ENCODE data around the gene UGT1A8.

UGT1A8 gene

DNA sequence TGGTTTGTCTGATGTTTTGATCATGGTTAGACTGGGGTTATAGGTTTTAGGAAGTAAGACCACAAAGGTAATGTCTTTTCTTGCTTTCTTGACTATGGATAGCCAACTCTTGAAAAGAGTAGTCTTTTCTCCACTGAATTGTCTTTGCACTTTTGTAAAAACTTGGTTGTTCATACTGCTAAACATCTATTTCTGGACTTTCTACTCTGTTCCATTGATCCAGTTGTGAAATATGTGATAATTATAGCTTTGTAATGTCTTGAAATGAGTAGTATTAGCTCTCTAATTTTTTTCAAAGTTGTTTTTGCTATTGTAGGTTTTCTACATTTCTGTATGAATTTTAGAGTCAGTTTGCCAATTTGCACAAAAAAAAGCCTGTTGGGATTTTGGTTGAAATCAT, 41.2 kb downstream of the UGT1A8 start:
- H3K27me3 Mint-ChIP-seq = peaks cover 40% of the 10 kb centered on the region
- no peaks in the 10 kb centered on the region for H3K9me3 Mint-ChIP-seq
- no peak overlapping the region for H3K4me3 Mint-ChIP-seq
- H3K27ac Mint-ChIP-seq = no peak overlapping the region
- H3K36me3 Mint-ChIP-seq (ENCODE audit: low read depth) = no peaks in the 10 kb centered on the region
- H3K4me1 Mint-ChIP-seq (ENCODE audit: low read depth) = no peaks in the 10 kb centered on the region

GRCh38 chr2:233663911-233664310, 46.5 kb downstream of the UGT1A8 start:
- no peaks in the 10 kb centered on the region for H3K4me1 Mint-ChIP-seq (ENCODE audit: low read depth)
- no peaks in the 10 kb centered on the region for H3K36me3 Mint-ChIP-seq (ENCODE audit: low read depth)
- peaks cover 4% of the 10 kb centered on the region for H3K9me3 Mint-ChIP-seq
- no peak overlapping the region for H3K4me3 Mint-ChIP-seq
- H3K27me3 Mint-ChIP-seq = peaks cover 53% of the 10 kb centered on the region
- no peak overlapping the region for H3K27ac Mint-ChIP-seq

DNA sequence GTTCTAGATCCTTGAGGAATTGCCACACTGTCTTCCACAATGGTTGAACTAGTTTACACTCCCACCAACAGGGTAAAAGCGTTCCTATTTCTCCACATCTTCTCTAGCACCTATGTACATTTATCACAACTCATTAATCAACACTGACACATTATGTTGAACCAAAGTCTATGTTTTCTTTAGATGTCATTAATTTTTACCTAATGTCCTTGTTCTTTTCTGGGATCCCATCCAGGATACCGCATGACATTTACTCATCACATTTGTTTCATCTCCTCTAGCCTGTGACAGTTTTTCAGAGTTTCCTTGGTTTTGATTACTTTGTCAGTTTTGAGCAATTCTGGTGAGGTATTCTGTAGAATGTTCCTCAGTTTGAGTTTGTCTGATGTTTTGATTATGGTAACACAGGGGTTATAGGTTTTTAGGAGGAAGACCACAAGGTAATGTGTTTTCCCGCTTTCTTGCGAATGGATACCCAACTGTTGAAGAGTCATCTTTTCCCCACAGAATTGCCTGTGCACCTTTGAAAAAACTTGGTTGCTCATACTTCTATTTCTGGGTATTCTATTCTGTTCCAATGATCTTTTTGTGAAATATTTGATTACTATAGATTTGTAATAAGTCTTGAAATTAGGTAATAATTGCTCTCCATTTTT, 51.3 kb downstream of the UGT1A8 start:
- Mint-ChIP-seq H3K9me3 (peaks cover 4% of the 10 kb centered on the region), H3K36me3 (ENCODE audit: low read depth) (no peaks in the 10 kb centered on the region), H3K27me3 (peaks cover 46% of the 10 kb centered on the region), H3K4me3 (no peak overlapping the region), H3K4me1 (ENCODE audit: low read depth) (no peaks in the 10 kb centered on the region), H3K27ac (no peak overlapping the region)

- H3K9me3 Mint-ChIP-seq = no peaks in the 10 kb centered on the region
- H3K36me3 Mint-ChIP-seq (ENCODE audit: low read depth) = no peaks in the 10 kb centered on the region
- H3K27me3 Mint-ChIP-seq = peaks cover 33% of the 10 kb centered on the region
- H3K4me1 Mint-ChIP-seq (ENCODE audit: low read depth) = no peaks in the 10 kb centered on the region
- no peak within 1 kb of the TSS for H3K4me3 Mint-ChIP-seq
- no peak within 1 kb of the TSS for H3K27ac Mint-ChIP-seq
These were observed 54.1 kb downstream of the UGT1A8 start, which contains the start of gene UGT1A9 for GRCh38 chr2:233671290-233672161. TSS of gene UGT1A9 (plus strand) at chr2:233671898. CDS start at chr2:233671935, 37 bp downstream.

- H3K4me1 Mint-ChIP-seq (ENCODE audit: low read depth) = no peaks in the 10 kb centered on the region
- peaks cover 42% of the 10 kb centered on the region for H3K27me3 Mint-ChIP-seq
- H3K4me3 Mint-ChIP-seq = no peak overlapping the region
- no peak overlapping the region for H3K27ac Mint-ChIP-seq
- H3K9me3 Mint-ChIP-seq = no peaks in the 10 kb centered on the region
- no peaks in the 10 kb centered on the region for H3K36me3 Mint-ChIP-seq (ENCODE audit: low read depth)
These were observed 55.5 kb downstream of the UGT1A8 start for GRCh38 chr2:233672886-233673285.

- H3K4me3 Mint-ChIP-seq = no peak overlapping the region
- no peaks in the 10 kb centered on the region for H3K4me1 Mint-ChIP-seq (ENCODE audit: low read depth)
- H3K36me3 Mint-ChIP-seq (ENCODE audit: low read depth) = no peaks in the 10 kb centered on the region
- no peaks in the 10 kb centered on the region for H3K9me3 Mint-ChIP-seq
- no peak overlapping the region for H3K27ac Mint-ChIP-seq
- H3K27me3 Mint-ChIP-seq = peaks cover 40% of the 10 kb centered on the region
These were observed 56.5 kb downstream of the UGT1A8 start for GRCh38 chr2:233673896-233674295.

DNA sequence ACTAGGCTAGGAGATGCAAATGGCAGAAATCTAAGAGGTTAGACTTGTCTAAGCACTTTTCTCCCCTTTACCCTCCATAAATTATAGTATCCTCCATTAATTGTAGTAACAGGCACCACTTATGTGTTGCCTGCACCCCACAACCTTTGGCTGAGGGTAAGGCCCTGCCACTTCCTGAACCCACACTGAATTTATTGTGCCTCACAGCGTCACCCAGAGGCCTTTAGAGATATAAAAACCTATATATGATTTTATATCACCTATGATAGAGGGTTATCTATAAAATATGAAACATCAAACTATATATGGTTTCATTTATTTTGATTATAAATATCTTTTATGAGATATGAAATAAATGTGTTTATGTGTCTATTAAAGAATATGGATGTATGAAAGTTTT, 56.9 kb downstream of the UGT1A8 start:
- no peak overlapping the region for H3K4me3 Mint-ChIP-seq
- no peaks in the 10 kb centered on the region for H3K36me3 Mint-ChIP-seq (ENCODE audit: low read depth)
- no peaks in the 10 kb centered on the region for H3K4me1 Mint-ChIP-seq (ENCODE audit: low read depth)
- H3K27me3 Mint-ChIP-seq = peaks cover 41% of the 10 kb centered on the region
- H3K27ac Mint-ChIP-seq = no peak overlapping the region
- H3K9me3 Mint-ChIP-seq = no peaks in the 10 kb centered on the region

DNA sequence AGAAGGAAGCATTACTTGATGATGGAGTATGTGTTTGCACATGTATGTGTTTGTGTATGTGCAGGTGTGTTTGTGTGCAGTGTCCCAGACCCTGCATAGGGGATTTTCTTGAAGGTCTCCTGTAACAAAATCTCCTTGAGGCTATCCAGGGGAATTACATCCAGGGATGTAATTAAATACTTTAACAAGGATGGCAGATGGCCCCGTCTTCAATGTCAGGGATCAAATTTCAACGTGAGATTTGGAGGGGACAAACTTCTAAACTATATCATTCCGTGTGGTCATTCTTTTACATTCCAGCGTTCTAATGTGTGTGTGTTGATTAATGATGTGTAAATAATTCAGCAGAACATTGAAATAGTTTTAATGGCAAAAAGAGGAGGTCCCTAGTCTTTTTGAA, 57.6 kb downstream of the UGT1A8 start:
- H3K4me3 Mint-ChIP-seq = no peak overlapping the region
- no peaks in the 10 kb centered on the region for H3K36me3 Mint-ChIP-seq (ENCODE audit: low read depth)
- no peaks in the 10 kb centered on the region for H3K9me3 Mint-ChIP-seq
- H3K27me3 Mint-ChIP-seq = peaks cover 44% of the 10 kb centered on the region
- H3K27ac Mint-ChIP-seq = no peak overlapping the region
- no peaks in the 10 kb centered on the region for H3K4me1 Mint-ChIP-seq (ENCODE audit: low read depth)

- H3K9me3 Mint-ChIP-seq = no peaks in the 10 kb centered on the region
- peaks cover 40% of the 10 kb centered on the region for H3K27me3 Mint-ChIP-seq
- no peak overlapping the region for H3K27ac Mint-ChIP-seq
- no peaks in the 10 kb centered on the region for H3K4me1 Mint-ChIP-seq (ENCODE audit: low read depth)
- no peaks in the 10 kb centered on the region for H3K36me3 Mint-ChIP-seq (ENCODE audit: low read depth)
- no peak overlapping the region for H3K4me3 Mint-ChIP-seq
These were observed 58.6 kb downstream of the UGT1A8 start for GRCh38 chr2:233676046-233676445.

DNA sequence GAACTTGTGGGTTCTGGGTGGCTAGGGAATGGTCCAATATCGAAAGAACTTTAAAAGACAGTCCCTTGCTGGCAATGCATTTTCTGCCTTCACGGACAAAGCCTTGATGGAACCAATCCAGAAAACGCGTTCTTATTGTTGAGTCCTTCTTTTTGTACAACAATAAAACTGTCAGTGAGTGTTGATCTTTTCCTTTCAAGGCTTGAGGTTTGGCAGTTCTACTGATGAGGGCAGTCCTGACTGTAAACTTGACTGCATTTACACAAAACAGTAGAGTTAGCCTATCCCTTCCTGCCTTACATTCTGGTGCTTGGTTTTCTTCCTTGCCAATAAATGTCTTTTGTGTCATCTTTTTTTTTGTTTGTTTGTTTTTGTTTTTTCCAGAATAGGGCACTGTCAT, 61.8 kb downstream of the UGT1A8 start:
- no peaks in the 10 kb centered on the region for H3K4me1 Mint-ChIP-seq (ENCODE audit: low read depth)
- no peaks in the 10 kb centered on the region for H3K9me3 Mint-ChIP-seq
- H3K27ac Mint-ChIP-seq = no peak overlapping the region
- no peak overlapping the region for H3K4me3 Mint-ChIP-seq
- no peaks in the 10 kb centered on the region for H3K36me3 Mint-ChIP-seq (ENCODE audit: low read depth)
- H3K27me3 Mint-ChIP-seq = peaks cover 27% of the 10 kb centered on the region

GRCh38 chr2:233680361-233681045, 63.1 kb downstream of the UGT1A8 start:
- no peak overlapping the region for H3K4me3 Mint-ChIP-seq
- no peaks in the 10 kb centered on the region for H3K4me1 Mint-ChIP-seq (ENCODE audit: low read depth)
- no peak overlapping the region for H3K27ac Mint-ChIP-seq
- no peaks in the 10 kb centered on the region for H3K9me3 Mint-ChIP-seq
- no peaks in the 10 kb centered on the region for H3K36me3 Mint-ChIP-seq (ENCODE audit: low read depth)
- H3K27me3 Mint-ChIP-seq = peaks cover 27% of the 10 kb centered on the region

DNA sequence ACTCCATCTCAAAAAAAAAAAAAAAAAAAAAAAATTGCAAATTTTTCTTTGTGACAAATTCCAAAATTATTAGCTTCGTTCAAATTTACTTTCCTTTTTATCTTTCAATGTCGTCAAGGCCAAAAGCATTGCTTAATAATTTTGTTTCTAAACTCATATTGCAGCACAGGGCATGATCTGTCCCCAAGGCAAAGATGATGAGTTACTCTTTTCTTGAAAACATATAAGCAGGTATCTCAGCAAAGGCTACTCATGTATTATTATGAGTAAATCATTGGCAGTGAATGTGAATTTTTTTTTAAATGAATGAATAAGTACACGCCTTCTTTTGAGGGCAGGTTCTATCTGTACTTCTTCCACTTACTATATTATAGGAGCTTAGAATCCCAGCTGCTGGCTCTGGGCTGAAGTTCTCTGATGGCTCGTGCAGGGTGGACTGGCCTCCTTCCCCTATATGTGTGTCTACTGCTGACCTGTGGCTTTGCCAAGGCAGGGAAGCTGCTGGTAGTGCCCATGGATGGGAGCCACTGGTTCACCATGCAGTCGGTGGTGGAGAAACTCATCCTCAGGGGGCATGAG, 64.2 kb downstream of the UGT1A8 start, which contains the start of gene UGT1A7:
Gene UGT1A7 (plus strand): TSS at position 381 of the 579 bp plus-strand sequence. CDS start 37 bp downstream, at position 418.
- Mint-ChIP-seq H3K4me3 (no peak within 1 kb of the TSS), H3K27ac (no peak within 1 kb of the TSS), H3K27me3 (peaks cover 26% of the 10 kb centered on the region), H3K4me1 (ENCODE audit: low read depth) (no peaks in the 10 kb centered on the region), H3K36me3 (ENCODE audit: low read depth) (no peaks in the 10 kb centered on the region), H3K9me3 (no peaks in the 10 kb centered on the region)

GRCh38 chr2:233684640-233685039, 67.2 kb downstream of the UGT1A8 start:
- Mint-ChIP-seq H3K9me3 (no peaks in the 10 kb centered on the region), H3K27ac (no peak overlapping the region), H3K27me3 (peaks cover 10% of the 10 kb centered on the region), H3K4me3 (no peak overlapping the region), H3K36me3 (ENCODE audit: low read depth) (no peaks in the 10 kb centered on the region), H3K4me1 (ENCODE audit: low read depth) (no peaks in the 10 kb centered on the region)

DNA sequence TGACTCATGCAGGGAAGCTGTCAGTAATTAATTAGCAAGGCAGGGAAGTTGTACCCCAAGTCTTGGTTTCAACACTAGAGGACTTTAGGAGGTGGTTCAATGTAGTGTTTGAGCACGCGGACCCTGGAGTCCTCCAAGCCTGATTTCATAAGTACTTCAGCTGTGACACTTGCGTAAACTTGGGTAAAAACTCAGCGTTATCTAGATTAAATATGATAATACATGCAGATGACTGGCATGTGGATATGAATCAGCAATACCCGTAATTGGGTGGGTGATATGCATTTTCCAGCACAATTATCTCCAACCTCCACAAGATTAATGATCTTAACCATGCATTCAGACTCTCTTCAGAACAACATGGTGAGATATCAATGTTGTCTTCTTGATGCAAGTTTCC, 69.5 kb downstream of the UGT1A8 start:
- H3K4me3 Mint-ChIP-seq = no peak overlapping the region
- H3K27me3 Mint-ChIP-seq = peaks cover 5% of the 10 kb centered on the region
- H3K4me1 Mint-ChIP-seq (ENCODE audit: low read depth) = no peaks in the 10 kb centered on the region
- H3K27ac Mint-ChIP-seq = no peak overlapping the region
- H3K9me3 Mint-ChIP-seq = no peaks in the 10 kb centered on the region
- H3K36me3 Mint-ChIP-seq (ENCODE audit: low read depth) = no peaks in the 10 kb centered on the region

DNA sequence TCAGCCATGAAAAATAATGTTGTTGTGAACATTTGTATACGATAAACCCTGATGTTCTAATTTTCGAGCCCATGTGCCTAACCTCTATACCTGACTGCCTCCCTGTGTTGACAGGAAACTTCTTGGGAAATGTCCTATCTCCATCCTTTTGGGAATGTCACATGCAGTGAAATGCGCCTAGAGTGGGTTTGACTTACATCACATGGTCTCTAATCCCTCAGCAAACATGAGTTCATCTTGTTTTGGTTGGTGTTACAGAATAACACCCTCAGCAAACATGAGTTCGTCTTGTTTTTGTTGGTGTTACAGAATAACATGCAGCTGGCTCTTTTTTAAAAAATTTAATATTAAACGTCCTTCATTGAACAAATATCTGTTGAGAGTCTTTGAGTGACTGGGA, 70.9 kb downstream of the UGT1A8 start:
- H3K36me3 Mint-ChIP-seq (ENCODE audit: low read depth) = no peaks in the 10 kb centered on the region
- H3K9me3 Mint-ChIP-seq = no peaks in the 10 kb centered on the region
- no peak overlapping the region for H3K4me3 Mint-ChIP-seq
- peaks cover 9% of the 10 kb centered on the region for H3K27me3 Mint-ChIP-seq
- H3K27ac Mint-ChIP-seq = no peak overlapping the region
- H3K4me1 Mint-ChIP-seq (ENCODE audit: low read depth) = no peaks in the 10 kb centered on the region

Data from stimulated activated naive CD8-positive, alpha-beta T cell treated with anti-CD3 and anti-CD28 coated beads, Interleukin-15, Interleukin-2, amounts not matched to agents 100 ng/mL and 50 ng/mL, for 24 hours (primary cell).